HG03439 (cell line): ENCODE results near the gene CARMIL1.

Source experiments
- ATAC-seq: cut with Tn5 transposase; IDR thresholded peaks from one replicate; pipeline ENCODE4 v1.9.1; 2021; ENCODE audit warnings: mild to moderate bottlenecking, moderate library complexity; ENCODE audit not compliant: unreplicated experiment

Gene CARMIL1

DNA sequence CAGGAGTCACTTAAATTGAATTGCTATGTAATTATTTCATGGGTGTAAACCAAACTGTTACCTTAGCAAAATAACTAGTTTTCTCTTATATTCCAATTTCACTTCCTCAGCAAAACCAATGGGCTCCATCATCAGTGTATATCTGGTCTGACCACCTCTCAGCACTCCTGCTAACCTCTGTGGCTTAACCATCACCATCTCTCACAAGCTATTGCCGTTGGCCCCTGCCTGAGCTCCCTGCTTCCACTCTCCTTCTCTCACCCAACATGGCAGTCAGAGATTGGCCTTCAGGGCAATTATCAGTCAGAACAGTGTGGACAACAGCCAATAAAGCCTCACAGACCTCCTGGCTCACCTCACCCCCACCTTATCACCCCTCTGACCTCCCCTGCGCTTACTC, 124.0 kb downstream of the CARMIL1 start:
- ATAC-seq: no peak

DNA sequence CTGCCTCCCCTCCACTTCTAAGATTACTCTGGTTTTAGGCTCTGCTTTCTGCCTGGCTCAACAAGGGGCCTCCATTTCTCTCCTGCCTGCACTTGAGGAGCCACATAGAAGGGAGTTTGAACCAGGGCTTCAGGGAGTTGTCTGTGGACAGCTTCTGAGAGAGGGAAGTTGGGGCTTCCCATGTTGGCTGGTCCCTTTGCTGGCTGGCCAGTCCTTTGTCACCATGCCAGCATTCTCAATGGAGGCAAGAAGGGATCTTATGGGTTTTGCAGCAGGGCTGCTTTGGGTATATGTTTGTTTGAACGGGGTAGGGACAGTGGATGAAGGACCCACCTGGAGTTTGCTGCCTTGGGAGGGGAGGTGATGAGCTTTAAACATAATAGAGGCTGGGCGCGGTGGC, 124.9 kb downstream of the CARMIL1 start:
- ATAC-seq: no peak

DNA sequence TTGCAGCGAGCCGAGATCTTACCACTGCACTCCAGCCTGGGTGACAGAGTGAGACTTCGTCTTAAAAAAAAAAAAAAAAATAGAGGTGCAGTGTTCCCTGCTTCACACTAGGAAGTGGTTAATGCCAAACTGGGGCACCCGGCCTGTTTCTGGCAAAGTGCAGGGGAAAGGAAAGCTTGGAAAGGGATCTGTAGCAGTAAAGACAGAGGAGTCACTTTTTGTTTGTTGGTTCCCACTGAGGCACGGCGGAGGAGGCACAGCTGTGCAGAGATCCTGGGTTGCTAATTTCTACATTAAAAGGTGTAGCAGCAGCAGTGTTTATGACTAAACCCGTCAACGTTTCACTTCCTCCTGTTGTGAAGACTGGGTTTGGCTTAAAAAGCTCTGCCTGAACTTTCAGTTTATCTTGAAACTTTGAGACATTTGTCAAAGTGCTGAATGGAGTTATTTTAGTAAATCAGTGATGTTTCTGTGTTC, 125.6 kb downstream of the CARMIL1 start:
- peak; percentile 99 for ATAC-seq

DNA sequence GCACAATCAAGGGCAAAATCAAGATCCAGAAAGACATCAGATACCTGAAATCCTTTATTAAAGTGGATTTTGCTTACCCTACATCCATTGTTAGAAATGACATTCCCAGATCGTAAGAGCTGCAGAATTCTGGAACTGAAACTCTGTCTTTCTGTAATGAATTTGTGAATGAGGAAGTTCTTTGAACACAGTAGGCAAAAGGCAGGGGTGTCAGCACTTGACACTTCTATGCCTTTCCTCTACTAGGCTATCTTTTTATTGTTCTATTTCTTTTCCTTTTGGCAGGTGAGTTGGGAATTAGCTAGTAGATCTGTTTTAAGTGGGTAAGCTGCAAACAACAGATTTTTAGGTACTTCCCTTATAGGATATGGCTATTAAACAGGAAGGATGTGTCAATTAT, 126.3 kb downstream of the CARMIL1 start:
- no peak for ATAC-seq

DNA sequence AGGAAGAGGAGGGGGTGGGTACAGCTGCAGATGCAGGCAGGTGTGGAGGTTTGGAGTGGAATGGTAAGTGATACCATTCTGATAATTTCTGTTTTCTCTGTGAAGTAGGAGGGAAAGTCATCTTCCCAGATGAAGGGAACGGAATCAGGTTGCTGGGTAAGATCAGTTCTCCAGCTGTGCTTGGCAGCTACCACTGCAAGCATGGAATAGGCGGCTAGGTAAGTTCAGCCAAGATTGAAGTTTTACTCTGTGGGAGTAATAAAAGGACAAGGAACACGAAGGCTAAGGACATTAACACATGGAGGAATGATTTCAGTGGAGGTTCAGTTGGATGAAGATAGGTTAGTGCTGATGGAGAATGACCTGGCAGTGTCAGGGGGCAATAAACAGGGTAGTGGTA, 128.3 kb downstream of the CARMIL1 start:
- ATAC-seq: no peak

DNA sequence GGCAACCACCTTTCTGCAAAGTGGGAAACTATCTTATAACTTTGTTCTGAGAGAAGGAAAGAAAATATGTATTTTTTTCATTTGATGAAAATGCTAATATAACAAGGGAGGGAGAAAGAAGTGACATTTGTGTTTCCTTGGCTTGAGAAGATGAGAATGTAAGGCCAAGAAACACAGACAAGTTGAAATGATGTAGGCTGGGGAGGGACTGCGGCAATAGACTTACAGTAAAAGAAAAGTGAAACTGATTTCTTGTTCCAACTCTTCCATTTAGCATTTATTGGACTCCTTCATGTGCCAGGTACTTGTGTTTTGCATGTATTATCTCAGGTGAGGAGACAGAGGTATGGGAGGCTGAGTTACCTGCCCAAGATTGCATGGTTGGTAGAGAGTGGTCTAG, 130.9 kb downstream of the CARMIL1 start:
- no peak for ATAC-seq

DNA sequence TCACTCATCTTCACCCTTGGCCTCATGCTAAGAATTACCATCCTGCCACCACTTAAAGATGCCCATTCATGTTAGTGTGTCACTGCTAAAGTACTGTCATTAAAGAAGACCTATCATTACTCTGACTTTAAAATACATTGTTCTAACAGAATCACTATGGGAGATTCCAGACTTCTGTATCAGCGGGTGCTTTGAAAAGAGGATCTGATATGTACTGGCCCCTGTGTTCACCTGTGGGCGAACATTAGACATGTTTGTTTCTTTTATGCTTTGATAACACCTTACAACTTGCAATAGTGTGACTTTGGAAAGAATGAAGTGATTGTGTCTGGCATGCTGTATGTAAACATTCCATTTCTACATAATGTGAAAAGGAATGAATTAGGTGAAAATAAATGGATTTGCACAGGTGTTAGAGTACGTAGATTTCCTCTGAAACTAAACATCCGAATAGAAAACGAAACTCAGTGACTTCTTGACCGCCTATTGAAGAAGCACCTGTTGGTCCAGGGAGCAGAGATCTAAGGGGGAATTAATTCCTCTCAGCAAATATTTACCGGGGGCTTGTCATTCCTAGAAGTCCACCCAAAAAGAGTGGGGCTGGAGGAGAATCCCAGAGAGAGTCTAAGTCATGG, 132.3 kb downstream of the CARMIL1 start:
- no peak for ATAC-seq

DNA sequence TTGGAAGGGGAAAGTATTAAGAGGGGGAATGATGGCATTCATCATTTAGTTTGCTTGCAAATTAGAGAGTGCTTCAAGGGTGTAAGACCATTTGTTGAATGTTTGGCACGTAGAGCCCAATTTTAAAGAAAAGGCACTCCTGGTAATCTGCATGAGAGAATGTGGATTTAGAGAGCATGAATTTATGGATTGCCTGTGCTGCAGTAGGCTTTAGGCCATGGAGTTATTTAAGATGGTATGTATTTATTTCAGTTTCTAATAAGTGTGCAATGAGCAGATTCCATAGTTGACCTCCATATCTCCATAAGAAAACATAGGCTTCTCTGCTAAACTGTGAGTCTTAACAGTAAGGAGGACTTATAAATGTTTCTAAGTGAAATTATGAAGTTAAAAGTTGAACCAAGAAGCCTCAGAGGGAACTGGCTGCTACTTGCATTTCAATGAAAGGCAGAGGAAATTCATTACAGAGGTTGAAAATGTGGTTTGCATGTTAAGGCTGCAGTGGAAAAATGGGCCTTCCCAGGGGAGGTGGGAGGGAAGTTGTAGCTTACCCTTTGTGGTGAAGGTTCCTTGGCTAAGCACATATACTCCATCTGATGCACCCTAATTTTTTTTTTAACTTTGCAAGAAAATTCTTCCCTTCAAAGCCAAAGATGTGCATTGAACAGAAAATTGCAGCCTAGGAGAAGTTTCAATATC, 134.2 kb downstream of the CARMIL1 start:
- ATAC-seq: no peak

DNA sequence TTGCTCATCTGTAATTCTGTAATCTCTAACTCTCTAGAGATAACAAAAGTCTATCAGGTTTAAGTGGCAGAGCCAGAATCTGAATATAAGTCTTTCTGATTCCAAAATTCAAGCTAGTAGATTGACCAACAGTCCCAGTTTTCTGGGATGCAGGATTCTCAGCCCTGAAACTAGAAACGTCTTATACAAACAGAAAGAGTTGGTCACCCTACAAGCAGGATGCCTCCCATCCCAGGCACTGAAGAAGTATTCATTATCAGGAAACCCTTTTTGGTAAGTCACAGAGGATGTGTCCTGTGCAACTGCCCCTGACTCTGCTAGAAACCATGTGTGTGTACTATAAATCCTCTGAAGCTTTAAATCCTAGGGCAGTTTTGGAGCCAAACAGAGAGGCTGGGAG, 135.0 kb downstream of the CARMIL1 start:
- no peak for ATAC-seq

DNA sequence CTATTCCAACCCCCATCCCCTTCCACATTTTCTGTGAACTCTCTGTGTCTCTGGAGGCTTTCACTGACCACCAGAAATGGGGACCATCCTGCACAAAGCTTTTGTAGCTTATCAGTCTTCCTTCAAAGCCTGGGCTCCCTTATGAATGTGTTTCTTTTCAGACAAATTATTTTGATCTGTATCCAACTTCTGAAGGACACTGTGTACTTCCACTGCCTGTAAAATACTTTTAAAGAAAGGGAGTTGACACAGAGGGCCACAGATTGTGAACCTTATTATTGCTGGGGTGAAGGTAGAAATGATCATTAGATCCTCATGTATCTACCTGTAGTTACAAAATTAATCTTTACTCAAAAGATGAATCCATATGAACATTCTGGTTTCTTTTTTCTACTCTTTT, 135.6 kb downstream of the CARMIL1 start:
- ATAC-seq: no peak

DNA sequence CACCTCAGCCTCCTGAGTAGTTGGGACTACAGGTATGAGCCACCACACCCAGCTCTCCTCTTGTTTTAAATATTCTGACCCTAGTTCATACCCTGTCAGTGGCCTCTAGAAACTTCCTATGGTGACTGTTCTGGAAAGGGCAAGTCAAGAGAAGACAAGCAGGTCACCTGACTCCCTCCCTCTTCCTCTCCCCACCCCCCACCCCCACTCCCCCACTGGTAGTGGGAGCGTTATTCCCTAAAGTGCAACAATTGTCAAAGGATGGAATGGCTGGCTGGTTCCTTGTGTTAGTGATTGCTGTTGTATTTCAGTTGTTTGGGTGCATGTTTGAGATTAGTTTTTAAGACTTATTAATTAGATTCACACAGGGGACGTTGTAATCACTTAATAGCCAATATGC, 136.1 kb downstream of the CARMIL1 start:
- no peak for ATAC-seq

DNA sequence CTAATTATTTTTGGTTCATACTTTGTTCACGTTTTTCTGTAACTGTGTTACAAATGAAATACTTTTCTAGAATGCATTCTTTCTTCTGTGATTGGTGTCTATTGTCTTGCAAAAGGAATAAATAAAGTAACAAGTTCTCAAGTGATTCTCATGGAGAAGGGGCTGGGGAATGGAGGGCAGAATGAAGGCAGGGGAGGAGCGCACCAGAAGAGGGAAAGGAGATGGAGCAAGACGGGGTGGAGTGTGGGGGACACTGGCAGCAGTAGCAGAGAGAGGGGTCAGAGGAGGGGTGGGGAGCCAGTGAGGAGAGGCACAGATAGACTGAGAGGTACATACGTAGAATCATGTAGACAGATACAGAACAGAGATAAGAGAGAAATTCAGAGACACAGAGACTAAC, 136.5 kb downstream of the CARMIL1 start:
- ATAC-seq: no peak

DNA sequence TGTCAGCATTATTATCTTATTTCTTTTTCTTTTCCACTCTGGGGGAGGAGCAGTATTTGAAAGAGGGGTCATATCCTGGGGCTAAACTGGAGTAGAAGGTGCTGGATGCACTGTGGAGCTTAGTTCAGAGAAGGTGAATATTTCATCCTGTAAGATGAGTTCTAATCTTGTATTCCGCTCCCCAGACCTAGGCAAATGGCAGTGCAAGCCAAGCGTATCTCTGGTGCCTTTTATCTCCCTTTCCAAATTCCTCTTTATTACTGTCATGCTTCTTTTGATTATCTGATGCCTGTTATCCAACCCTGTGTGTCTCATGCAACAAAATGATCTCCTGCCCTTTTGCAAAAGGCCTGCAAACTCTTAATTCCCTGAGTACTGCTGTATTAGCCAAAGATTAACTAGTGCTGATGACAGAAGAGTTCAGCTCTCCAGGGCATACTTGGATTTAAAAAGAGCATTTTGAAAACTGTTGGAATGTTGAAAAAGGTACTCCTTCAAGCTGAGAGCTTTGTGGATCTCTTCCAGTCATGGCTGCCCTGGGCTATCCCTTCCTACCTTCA, 138.0 kb downstream of the CARMIL1 start:
- no peak for ATAC-seq

DNA sequence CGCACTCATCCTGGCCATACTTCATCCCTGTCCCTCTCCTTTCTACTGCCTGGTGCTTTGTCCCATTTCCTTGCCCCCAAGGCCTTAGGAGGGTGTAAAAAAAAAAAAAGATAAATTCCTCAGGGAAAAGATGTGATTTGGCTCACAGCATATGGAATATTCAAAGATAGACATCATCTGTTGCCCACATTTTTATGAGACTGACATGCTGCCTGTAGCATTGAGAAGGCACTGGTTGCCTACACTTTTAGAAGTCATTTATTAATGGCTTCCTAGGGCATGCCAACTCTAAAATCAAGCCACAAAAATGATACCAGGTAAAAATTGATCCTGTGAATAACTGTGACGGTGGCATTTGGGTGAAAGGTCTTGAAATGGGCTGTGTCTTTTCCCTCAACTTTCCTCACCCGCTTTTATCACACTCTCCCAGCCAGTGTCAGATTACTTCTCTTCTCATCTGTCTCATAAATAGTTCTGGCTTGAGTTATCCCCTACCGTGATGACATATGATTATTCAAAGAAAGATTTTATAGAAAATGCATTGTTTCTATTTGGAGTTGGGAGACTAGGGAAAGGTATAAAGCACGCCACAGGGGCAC, 139.4 kb downstream of the CARMIL1 start:
- no peak for ATAC-seq

DNA sequence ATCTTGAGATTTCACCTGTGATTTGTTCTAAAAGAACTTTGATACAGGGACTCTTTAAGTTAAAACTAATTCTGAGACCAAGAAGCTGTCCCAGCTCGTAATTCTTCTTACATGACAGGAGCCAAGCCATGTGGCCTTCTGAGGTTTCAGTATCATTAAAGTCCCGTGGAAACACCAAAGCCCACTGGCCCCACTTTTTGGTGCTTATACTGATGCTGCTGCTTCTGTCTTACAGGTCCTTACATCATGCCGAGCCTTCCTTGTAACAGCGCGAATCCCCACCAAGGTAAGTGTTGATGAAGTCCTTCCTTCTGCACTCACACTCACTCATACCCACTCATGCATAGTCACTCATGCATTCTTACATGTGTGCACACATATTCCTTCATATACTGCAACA, 140.7 kb downstream of the CARMIL1 start:
- no peak for ATAC-seq

DNA sequence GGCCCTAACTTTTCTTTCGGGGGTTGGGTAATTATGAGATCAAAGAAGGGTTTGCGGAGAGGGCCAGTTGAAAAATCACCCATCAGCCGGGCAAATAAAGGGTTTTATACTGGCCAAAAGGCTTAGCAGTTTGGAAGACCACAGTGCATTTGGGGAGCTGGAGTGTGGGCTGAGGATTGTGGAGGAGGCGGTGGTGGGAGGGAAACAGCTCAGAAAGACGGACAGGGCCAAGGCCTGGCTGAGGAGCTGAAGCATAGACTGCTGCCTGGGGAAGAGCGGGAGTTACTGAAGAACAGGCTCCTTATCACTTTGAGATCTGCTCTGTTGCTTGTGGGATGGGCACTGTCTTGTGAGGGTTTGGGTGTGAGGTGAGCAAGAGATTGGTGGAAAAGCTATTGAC, 144.2 kb downstream of the CARMIL1 start:
- no peak for ATAC-seq

DNA sequence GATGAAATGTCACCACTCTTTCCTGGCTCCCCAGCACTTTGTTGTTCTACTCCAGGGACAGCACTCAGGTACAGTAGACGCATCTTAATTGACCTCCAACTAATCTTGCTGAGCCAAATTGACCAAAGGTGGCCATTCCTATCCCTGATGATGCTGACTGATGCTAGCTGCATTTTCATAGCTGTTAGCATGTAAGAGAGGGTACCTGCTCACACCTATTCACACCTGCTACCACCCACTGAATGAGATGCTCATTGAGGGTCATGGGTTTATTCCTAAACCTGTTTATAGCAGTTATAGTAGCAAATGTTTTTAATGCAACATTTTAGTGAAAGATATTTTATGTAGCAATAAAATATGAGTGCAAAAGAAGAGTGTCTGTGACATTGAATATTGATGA, 145.1 kb downstream of the CARMIL1 start:
- ATAC-seq: no peak

DNA sequence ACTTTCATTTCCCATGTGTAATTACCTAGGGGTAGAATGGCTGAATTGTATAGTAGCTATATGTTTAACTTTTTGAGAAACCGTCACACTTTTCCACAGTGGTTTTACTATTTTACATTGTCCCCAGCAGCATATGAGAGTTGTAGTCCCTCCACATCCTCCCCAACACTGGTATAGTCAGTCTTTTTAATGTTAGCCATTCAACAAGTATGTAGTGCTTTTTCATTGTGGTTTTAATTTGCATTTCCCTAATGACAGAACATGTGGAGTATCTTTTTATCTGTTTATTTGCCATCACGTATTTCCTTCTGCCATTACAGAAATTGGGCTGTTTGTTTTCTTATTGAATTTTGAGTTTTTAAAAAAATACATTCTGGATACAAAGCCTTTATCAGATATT, 148.4 kb downstream of the CARMIL1 start:
- ATAC-seq: no peak

DNA sequence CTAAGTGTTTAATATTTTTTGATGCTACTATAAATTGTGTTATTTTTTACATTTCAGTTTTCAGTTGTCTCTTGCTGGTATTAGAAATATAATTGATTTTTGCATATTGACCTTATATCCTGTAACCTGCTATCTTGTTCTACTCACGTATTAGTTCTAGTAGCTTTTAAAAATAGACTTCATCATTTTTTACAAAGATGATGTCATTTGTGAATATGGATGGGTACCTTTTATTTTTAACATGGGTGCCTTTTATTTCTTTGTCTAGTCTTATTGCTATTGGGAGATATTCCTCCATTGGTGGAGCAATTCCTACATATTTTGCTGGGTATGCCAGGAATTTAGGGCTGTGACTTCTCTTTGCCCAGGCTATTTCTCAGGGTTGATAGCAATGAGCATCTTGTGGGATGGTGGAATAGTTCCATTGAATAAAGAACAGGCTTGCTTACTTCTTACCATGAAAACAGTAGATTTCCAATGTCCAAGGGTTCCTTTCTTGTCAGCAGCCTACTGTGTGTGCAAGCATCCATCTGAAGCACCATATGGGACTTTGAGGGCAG, 149.7 kb downstream of the CARMIL1 start:
- no peak for ATAC-seq

DNA sequence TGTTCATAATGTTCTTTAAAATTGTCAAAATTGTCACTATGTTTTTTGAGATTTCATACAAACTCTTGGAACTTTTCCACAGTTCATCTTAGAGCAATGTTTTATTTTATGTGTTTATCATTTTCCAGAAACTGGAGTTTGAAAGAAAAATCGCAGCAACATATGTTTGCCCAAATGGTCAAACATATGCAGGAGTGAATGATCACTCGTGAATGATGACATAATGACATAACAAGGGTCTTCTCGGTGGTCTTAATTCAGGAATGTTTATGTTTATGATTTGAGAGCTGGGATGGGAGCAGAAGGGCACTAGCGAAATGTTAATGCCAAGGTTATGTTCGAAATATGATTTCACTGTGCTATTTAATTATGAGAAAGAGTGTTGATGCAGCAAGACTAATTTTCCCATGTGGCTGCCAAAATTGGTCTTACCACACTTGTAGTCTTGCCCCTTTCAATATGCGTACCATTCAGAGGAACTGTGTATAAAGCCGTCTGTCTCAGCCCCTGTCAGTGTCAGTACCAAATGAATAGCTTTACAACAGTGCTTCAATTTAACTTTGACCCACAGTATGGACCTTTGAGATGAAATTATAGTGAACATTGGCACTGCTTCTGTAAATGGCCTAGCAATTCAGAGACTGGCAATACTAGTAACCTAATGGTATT, 152.3 kb downstream of the CARMIL1 start:
- no peak for ATAC-seq

DNA sequence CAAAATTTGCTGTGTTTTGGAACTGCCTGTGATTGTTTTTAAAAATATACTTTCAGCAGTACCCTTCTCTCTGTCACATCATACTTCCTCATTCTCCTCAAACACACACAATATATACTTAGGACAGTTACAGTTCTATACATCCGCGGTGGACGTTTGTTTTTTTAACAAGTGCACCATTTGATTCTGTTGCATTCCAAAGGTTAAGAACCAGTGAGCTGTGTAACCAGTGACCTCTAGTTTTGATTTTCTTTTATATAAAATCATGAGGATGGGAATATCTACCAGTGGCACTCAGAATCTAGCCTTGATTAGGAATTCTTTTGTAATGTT, 152.8 kb downstream of the CARMIL1 start:
- ATAC-seq: no peak
